ENCODE data around the gene PEX5. TPM values are rescaled to one million over a fixed set of nuclear protein-coding genes. Genes with fewer than 3 reads are reported as not detected.

The PEX5 gene
- total RNA-seq, 4 donors from 2014 or later = 23.9 to 86.0 (median 30.3) TPM

DNA sequence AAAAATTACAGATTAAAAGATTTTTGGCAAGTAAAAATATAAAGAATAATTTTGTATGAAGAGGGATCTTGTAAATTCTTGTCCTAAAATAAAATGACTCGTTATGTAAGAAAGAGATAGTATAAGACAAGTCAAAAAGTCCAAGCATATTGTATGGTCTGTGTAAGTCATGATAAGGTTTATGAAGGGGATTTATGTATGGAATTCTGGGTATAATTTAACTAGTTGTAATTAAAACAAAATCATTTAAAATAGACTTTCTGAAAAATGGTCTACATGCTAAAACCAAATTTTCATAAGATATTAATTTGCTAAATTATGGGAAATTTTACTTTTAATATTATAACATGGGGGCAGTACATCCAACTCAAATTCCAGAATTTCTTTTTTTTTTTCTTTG is 17.6 kb upstream of the PEX5 start:
- Histone ChIP-seq H3K27me3 (peaks cover 3% of the 10 kb centered on the region), H3K27ac (no peak overlapping the region), H3K4me1 (no peaks in the 10 kb centered on the region), H3K4me3 (no peak overlapping the region), H3K9me3 (peaks cover 14 to 24% of the 10 kb centered on the region in 2 donors), H3K36me3 (no peaks in the 10 kb centered on the region)
- DNase-seq = no peak
- intact Hi-C loops (cut with DNase I; ENCODE audit: low total_unique reads) = no loop called here
- in situ Hi-C loops (cut with MboI; ENCODE audit: low pct_ligation_motif_present in 1 of 4, low pct_unique_long_range_greater_than_20kb in 1 of 4, low sequenced_read_pairs in 3 of 4) = no loop called here
- TF ChIP-seq POLR2AphosphoS5 (IDR thresholded peaks at IDR 0.05) (no peak), EP300 (IDR thresholded peaks at IDR 0.05; ENCODE audit: low read depth) (no peak), POLR2A (IDR thresholded peaks at IDR 0.05) (no peak)
- TF ChIP-seq, protein P1, sequence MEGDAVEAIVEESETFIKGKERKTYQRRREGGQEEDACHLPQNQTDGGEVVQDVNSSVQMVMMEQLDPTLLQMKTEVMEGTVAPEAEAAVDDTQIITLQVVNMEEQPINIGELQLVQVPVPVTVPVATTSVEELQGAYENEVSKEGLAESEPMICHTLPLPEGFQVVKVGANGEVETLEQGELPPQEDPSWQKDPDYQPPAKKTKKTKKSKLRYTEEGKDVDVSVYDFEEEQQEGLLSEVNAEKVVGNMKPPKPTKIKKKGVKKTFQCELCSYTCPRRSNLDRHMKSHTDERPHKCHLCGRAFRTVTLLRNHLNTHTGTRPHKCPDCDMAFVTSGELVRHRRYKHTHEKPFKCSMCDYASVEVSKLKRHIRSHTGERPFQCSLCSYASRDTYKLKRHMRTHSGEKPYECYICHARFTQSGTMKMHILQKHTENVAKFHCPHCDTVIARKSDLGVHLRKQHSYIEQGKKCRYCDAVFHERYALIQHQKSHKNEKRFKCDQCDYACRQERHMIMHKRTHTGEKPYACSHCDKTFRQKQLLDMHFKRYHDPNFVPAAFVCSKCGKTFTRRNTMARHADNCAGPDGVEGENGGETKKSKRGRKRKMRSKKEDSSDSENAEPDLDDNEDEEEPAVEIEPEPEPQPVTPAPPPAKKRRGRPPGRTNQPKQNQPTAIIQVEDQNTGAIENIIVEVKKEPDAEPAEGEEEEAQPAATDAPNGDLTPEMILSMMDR (IDR thresholded peaks at IDR 0.05) = no peak
- 42 to 56% methylated on average over 1 of the region's 1 CpG for WGBS, 2 donors (ENCODE audit: low coverage in 1 of 2)

GRCh38 chr12:7175493-7175892 is 14.0 kb upstream of the PEX5 start:
- no peaks in the 10 kb centered on the region for H3K36me3 ChIP-seq
- no peak overlapping the region for H3K27ac ChIP-seq
- TF ChIP-seq POLR2A (IDR thresholded peaks at IDR 0.05) (no peak), EP300 (IDR thresholded peaks at IDR 0.05; ENCODE audit: low read depth) (no peak), POLR2AphosphoS5 (IDR thresholded peaks at IDR 0.05) (no peak)
- TF ChIP-seq, protein P1 (IDR thresholded peaks at IDR 0.05) = no peak
- H3K4me1 ChIP-seq = no peaks in the 10 kb centered on the region
- in situ Hi-C loops (cut with MboI; ENCODE audit: low pct_ligation_motif_present in 1 of 4, low pct_unique_long_range_greater_than_20kb in 1 of 4, low sequenced_read_pairs in 3 of 4) (no loop called here), intact Hi-C loops (cut with DNase I; ENCODE audit: low total_unique reads) (no loop called here)
- no peak overlapping the region for H3K4me3 ChIP-seq
- H3K27me3 ChIP-seq = peaks cover 6% of the 10 kb centered on the region
- peaks cover 4 to 8% of the 10 kb centered on the region in 2 donors for H3K9me3 ChIP-seq
- no peak for DNase-seq

- in situ Hi-C loops (cut with MboI; ENCODE audit: low pct_ligation_motif_present in 1 of 4, low pct_unique_long_range_greater_than_20kb in 1 of 4, low sequenced_read_pairs in 3 of 4) (no loop called here), intact Hi-C loops (cut with DNase I; ENCODE audit: low total_unique reads) (no loop called here)
- 54% methylated on average over 2 of the region's 2 CpGs for WGBS, 2 donors (ENCODE audit: low coverage in 1 of 2)
- no peak for DNase-seq
- TF ChIP-seq POLR2AphosphoS5 (IDR thresholded peaks at IDR 0.05) (no peak), POLR2A (IDR thresholded peaks at IDR 0.05) (no peak), EP300 (IDR thresholded peaks at IDR 0.05; ENCODE audit: low read depth) (no peak)
- TF ChIP-seq, protein P1 (IDR thresholded peaks at IDR 0.05) = no peak
- Histone ChIP-seq H3K36me3 (no peaks in the 10 kb centered on the region), H3K4me3 (no peak overlapping the region), H3K27ac (no peak overlapping the region), H3K27me3 (peaks cover 6% of the 10 kb centered on the region), H3K9me3 (no peaks in the 10 kb centered on the region), H3K4me1 (no peaks in the 10 kb centered on the region)
These were observed 12.9 kb upstream of the PEX5 start for GRCh38 chr12:7176595-7176994.

GRCh38 chr12:7178481-7178880 is 11.0 kb upstream of the PEX5 start:
- no peak overlapping the region for H3K4me3 ChIP-seq
- no peaks in the 10 kb centered on the region for H3K4me1 ChIP-seq
- peaks cover 6% of the 10 kb centered on the region for H3K27me3 ChIP-seq
- no peak for DNase-seq
- intact Hi-C loops (cut with DNase I; ENCODE audit: low total_unique reads) = no loop called here
- in situ Hi-C loops (cut with MboI; ENCODE audit: low pct_ligation_motif_present in 1 of 4, low pct_unique_long_range_greater_than_20kb in 1 of 4, low sequenced_read_pairs in 3 of 4) = no loop called here
- no peaks in the 10 kb centered on the region for H3K9me3 ChIP-seq
- WGBS, 2 donors (ENCODE audit: low coverage in 1 of 2) = 90 to 100% methylated on average over 1 to 2 of the region's 2 CpGs
- TF ChIP-seq EP300 (IDR thresholded peaks at IDR 0.05; ENCODE audit: low read depth) (no peak), POLR2A (IDR thresholded peaks at IDR 0.05) (no peak), POLR2AphosphoS5 (IDR thresholded peaks at IDR 0.05) (no peak)
- TF ChIP-seq, protein P1 (IDR thresholded peaks at IDR 0.05) = no peak
- no peak overlapping the region for H3K27ac ChIP-seq
- no peaks in the 10 kb centered on the region for H3K36me3 ChIP-seq

Data from transverse colon (tissue), 4 donors.